HG03342 (cell line): ENCODE data around the gene UGT2A3.
"Not testable (repeated sequence)": the region's sequence is repeated elsewhere in the genome, so short reads cannot be mapped to it uniquely, and the experiment has no call there.

Source experiments
- ATAC-seq: cut with Tn5 transposase; IDR thresholded peaks from one replicate; pipeline ENCODE4 v1.9.1; 2021; ENCODE audit warnings: mild to moderate bottlenecking, moderate library complexity; ENCODE audit not compliant: unreplicated experiment

UGT2A3 gene

DNA sequence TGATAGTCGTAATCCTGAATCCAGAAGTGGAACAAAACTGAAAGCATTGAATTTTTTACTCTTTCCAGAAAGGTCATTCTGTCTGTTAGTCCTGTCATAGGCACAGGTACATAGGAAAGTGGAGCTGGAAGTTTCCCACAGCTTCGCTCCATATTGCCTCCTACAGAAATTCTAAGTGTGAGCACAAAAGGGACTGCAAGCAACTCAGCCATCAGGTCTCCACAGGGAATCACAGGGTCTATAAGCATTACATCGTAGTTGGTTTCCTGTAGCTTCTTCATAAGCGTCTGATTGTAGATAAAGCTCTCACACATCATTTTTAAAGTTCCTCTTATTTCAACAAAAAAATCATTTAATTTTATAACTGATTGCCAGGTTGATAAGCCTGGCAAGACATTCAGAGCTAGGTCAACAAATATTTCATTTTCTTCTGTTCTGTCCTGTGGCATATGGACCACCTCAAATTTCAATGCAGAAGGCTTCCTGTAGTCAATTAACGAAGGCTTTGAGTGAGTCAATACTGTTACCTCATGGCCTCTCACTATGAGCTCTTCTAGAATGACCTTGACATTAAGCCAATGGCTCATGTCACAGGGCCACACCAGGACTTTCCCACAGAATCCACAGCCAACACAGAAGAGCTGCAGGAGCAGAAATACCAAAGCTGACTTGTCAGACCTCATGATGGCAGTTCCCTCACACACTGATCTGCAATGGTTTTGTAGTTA lies at the start of gene UGT2A3:
UGT2A3 (minus strand) TSS at position 727 of the 728 bp plus-strand sequence; CDS start at position 683, 44 bp downstream.
- ATAC-seq = no peak

DNA sequence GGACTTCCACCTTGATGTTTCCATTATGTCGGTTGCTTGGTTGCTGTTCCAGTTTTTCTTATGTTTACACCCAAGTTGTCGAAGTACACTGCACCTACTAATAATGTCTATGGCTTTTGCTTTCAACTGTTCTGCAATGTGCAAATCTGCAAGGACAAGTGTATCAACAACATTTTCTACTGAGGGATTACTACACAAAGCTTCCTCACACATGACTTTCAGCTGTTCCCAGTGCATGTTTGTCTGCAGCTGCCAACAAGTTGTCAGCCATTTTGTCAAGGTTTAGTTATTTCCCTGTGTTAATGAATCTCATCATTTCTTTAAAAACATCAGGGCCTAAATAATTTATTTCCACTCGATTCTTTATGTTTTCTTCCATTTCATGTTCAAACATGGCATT lies 45.4 kb upstream of the UGT2A3 start:
- no peak for ATAC-seq

DNA sequence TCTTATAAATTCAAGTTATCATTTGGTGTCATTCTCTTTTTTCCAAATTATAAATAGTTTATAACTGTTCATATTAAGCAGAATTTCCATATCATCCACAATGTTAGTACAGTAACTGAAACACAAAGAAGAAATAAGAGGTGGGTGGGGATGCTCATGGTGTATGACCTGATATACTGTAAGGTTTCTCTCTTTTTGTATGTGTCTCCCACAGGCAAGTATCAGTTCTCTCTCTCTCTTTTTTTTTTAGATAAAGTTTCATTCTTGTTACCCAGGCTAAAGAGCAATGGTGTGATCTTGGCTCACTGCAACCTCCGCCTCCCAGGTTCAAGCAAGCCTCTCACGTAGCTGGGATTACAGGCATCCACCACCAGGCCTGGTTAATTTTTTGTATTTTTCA lies 43.7 kb upstream of the UGT2A3 start:
- ATAC-seq = no peak

DNA sequence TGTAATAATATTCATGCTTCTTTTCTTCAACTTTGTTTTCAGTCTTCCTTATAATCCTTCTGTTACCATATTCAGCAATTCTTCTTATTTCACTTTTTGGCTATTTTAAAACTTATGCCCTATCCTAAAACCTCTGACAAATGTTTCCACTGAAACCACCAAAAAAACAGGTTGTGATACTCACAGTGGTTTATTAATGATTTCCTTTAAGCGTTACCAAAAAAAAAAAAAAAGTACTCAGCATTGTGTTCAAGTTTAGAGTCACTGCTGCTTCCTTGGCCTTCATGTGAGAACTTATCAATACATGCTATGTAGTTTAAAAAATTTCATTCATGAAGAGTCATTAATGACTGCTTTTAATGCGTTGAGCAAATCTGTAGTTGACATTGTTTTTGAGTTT lies 35.4 kb upstream of the UGT2A3 start:
- peak; percentile 76 for ATAC-seq

DNA sequence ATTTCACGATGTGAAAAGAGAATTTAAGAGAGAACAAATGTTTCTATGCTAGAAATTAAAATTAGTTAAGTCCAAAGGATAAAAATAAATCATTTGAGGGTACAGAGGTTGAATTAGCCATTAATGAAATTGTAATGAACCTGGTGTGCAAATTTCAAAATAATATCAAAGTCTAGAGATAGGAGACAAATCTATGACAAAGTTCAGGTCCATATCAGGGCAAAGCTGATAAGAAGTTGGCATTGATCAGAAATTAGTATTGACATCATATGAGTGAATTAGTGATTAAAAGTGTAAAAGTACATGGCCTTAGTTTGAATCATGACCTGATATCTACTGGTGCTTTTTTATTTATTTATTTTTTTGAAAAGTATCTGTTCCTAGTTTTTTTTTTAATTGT lies 33.8 kb upstream of the UGT2A3 start:
- ATAC-seq = no peak

DNA sequence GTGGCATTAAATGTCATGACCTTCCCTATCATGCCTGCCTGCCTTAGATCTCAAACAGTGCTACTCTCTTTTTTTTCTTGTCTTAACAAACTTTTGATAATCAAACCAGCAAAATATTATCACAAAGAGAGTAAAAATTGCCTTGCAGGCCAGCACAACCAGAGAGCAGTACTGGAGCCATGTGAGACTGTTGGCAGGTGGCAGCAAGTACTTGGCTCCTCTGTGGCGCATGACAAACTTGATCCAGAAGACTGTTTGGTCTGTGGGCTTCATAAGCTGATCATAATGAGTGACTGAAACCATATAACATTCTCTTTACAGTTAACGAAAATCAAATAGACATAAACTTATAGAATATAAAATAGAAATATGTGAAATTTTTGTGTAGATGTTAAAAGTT lies 33.3 kb upstream of the UGT2A3 start:
- ATAC-seq = no peak

DNA sequence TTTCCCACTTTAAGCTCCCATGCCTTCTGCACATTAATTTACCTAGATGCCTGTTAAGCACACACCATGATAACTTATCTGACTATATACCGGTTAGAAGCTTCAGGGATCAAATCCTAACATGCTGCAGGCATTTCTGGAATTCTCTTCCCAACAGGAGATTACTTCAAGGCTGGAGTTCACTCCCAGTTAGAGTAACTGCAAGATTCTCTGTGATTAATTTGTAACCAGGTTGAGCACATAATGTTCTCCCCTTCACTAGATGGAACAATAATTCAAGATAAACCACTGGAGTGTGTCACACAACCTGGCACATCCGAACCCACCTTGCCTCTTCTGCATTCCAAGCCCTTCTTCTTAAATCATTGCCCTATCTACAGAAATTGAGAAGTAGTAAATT lies 11.8 kb upstream of the UGT2A3 start:
- no peak for ATAC-seq

DNA sequence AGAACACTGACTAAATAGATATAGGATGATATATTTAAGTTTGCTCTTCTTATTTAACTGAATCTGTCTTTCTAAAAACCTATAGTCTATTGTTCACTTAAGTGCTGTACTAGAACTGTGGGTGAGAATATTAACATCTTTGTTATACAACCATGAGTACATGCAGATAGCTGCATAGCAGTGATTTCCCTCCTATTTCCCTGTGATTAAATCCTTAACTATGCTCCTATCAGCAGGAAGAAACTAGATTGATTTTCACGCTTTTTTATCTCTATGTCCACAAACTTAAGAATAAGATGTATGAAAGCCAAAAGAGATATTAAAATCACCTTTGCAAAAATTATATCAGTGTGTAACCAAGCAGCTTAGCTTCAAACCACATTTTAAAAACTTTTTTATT lies 11.3 kb upstream of the UGT2A3 start:
- ATAC-seq = no peak

DNA sequence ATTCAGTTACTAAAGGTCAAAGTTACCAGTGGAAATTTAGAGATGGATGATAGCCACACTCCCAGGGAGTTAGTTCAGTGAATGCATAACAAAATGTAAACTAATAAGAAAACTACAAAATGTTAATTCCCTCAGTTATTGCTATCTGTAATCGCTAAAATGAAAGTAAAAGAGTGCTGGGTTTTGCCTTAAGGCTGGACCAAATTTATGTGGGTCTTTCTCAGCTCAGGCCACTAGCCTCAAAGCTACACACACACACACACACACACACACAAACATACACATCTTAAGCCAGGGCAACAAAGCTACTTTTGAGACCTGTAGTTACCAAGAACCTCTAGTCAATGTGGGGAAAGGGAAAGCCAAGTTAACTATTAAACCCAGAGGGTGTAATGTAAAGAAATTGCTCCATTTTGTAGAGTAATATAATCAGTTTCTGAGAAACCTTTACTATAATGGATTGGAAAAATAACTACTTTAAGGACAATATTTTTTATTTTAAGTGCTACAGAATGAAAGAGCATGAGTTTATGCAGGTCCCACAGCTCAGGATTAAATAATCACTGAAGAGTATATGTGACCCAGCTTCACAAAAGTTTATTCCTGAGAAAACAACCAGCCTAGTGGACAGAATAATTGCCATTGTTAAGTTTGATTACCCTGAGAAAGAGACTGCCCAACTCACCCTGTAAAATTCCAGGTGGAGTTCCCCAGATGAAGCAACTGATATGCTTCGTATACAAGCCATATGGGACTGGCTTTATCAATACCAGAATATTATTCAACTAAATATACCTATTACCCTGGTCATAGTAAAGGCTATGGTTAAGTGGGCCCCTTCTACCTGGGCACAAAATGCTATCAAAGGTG lies 8.9 kb upstream of the UGT2A3 start:
- ATAC-seq = no peak

DNA sequence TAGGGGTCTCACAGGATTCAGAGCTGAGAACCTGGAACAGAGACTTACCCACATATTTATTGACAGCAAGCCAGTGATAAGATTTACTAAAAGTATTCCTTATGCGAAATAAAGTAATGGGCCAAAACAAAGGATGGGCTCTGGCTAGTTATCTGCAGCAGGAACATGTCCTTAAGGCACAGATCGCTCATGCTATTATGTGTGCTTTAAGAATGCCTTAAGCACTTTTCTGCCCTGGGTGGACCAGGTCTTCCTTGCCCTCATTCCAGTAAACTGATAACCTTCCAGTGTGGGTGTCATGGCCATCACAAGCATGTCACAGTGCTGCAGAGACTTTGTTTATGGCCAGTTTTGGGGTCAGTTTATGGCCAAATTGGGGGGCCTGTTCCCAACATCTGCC lies 7.5 kb upstream of the UGT2A3 start:
- ATAC-seq = not testable (repeated sequence)

DNA sequence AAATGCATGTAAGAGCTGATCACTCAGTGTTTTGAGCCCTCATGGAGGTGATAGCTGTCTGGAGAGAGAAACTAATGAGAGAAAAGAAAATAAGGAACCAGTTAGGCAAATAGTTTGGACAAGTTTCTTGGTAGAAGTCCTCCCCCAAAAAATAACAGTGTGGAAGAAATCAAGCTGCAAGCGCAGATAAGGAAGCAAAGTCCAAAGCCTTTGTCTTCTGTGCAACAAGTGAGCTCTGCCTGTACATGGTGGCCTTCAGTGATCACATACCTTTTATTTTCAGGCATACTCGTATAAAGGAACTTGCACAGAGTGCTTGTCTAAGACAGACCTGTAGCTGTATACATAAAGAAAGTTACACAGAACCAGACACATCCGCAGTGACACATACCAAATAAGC lies 2.5 kb upstream of the UGT2A3 start:
- no peak for ATAC-seq

DNA sequence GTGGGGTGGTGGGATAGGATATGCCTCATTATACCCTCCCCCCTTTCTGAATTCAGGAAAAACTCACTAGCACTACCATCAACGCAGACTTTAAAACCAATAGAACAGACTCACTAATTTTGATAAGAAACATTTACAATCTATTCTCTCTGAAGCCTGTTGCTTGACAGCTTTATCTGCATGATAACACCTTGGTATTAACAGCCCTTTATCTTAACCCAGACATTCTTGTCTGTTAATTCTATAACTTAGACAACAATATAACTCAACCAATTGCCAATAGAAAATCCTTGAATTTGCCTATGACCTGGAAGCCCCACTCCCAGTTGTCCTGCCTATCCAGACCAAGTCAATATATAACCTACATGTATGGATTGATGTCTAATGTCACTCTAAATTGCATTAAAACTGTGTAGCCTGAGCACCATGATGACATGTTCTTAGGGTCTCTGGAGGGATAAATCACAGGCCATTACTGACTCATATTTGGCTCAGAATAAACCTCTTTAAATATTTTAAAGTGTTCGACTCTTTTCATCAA lies 1.5 kb upstream of the UGT2A3 start:
- ATAC-seq = no peak

DNA sequence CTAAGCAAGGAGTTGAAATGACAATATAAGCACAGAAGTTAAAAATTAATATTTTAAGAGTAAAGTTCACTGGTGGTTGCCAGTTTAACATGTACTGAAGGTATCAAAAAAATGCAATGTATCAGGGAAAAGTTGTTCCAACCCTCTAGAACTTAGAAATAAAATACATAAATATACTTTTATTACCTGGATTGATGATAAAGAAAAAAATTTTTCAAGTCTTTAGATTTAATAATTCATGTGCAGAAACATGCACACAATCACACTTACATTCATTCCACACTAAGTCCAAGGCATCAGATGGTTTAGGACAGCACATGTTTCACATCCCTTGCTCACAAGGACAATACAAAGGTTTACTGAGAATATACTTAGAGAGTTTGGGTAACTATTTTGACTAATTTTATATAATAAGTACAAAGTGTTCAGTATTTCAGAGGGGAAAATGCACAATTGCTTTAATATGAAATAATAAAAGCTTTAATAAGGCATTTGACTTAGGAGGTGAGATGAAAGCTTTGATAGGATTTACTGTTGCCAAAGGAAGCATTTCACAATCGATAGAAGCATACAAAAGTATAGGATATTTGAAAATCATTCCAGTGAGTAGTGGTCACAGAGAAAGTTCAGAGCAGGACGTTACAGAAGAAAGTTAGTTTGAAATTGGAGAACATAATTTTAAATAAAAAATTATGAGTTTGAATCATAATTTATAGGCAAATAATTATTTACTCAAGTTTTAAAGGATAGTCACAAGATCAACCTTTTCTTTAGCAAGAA lies 392 bp upstream of the UGT2A3 start:
- no peak for ATAC-seq

DNA sequence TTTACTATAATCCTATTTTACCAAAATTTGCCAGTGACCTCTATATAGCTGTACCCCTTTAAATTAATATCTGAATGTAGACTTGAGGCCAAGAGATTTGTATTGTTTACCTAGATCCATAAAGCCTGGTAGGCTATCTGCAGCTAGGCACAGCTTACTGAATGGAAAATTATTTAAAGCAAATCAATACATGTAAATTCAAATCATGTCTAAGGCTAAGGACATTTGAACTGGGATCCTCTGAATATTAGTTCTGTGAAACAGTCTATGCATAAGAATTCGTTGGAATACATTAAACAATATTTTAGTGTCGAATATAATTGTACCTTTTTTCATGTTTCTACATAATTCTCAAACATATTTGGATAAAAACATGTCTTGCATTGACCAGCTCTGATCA lies 1.6 kb downstream of the UGT2A3 start:
- ATAC-seq = no peak

DNA sequence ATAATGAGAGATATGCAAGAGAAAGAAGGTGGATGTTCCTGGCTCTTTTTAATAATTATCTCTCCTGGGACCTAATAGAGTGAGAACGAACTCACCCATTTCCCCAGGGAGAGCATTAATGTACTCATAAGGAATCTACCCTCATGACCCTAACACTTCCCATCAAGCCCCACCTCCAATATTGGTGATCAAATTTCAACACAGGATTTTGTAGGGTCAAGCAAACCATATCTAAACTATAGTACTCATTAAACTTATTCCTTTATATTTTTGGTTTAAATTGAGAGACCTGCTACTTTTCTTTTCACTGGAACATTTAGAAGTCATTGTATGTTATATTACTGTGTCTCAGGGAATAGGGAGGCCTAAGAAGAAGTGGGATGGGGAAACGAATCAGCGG lies 2.6 kb downstream of the UGT2A3 start:
- ATAC-seq = no peak

DNA sequence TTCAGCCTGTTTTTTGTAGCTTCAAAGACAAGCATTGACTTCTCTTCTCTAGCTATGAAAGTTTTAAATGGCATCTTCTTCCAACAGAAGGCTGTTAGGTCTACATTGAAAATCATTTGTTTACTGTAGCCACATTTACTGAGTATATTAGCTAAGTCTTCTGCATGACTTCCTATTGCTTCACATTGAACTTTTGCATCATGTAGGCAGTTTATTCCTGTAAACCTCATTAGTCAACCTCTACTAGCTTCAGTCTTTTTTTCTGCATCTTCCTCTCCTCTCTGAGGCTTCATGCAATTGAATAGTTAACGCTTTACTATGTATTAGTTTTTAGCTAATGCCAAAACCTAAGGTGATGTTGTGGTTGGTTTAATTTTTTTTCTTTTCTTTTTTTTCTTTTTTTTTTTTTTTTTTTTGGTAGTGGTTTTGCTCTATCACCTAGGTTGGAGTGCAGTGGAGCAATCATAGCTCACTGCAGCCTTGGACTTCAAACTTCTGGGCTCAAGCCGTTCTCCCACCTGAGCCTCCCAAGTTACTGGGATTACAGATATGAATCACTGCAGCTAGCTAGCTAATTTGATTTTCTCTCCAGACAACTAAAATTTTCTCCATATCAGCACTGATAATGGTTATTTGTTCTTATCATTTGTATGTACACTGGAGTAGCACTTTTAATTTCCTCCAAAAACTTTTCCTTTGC lies 3.4 kb downstream of the UGT2A3 start:
- no peak for ATAC-seq

DNA sequence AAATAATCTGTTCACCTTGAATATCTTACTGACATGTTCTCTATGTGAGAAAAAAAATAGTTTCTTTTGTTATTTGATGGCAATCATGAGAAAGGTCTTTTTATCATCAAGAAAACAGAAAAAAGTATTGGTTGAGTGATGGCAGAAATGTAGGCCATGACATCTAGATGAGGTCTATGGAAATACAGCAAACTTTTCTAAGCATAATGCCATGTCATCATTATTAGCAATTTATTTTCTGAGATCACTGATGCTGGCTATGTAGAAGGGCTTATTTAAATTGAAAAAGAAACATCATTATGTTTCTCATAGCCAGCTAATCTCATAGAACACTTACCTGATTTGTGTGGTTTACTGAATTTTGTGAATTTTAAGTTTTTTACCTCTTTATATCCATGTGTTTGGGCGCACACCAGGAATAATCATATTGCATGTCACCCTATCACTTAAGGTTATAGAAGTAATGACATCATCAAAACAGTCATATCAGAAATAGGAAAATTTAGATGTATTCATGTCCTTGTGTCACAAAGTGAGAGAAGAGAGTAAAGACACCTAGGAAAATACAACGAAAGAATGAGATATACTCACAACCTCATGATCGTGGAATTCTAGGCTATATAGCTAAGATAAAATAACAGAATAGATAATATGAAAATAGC lies 22.4 kb downstream of the UGT2A3 start:
- no peak for ATAC-seq

DNA sequence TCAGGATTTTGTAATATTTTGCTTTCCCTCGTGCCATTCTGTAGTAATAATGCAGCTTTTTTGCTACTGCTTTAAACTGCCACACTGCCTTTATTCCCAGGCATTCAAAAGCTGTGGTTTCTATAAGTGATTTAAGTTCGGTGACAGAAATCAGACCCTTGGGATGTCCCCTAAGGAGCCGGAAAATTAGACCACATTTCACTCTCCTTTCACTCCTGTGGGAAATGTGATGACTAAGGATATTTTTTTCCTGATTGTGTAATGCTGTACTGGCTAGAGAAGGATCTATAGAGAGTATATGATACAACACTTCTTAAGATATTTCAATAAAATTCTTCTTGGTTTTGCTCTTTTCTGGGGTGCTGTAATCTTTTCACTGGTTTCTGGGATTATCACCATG lies 24.4 kb downstream of the UGT2A3 start:
- ATAC-seq = no peak

DNA sequence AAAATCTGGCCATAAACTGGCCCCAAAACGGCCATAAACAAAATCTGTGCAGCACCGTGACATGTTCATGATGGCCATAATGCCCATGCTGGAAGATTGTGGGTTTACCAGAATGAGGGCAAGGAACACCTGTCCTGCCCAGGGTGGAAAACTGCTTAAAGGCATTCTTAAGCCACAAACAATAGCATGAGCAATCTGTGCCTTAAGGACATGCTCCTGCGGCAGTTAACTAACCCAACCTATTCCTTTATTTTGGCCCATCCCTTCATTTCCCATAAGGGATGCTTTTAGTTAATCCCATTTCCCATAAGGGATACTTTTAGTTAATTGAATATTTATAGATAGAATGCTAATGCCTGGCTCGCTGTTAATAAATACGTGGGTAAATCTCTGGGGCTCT lies 29.4 kb downstream of the UGT2A3 start:
- ATAC-seq = not testable (repeated sequence)

DNA sequence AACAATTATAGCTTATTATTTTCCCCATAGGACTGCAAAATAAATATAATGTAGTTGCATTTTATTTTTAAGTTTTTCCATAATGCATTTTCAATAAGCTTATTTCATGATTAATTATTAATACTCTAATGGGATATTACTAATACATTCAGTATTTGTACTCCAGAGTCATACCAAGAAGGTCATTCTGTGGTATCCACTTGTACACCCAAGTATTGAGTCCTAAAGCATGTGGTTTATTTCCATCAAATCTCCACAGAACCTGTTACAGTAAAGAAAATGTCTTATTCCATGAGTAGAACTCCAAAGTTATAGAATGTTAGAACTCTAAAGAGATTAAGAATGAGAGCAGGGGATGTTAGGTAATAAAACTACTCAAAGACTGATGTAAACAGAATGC lies 30.6 kb downstream of the UGT2A3 start:
- ATAC-seq = no peak
